ENCODE measurements around the gene RAB33A. TPM values are rescaled to one million over a fixed set of nuclear protein-coding genes. Genes with fewer than 3 reads are reported as not detected.

Gene RAB33A
- total and polyA plus RNA-seq, 2 donors (not counting 3 experiments of a cell fraction or from before 2014, with no cell fraction given) = 0.91 to 1.6 TPM

GRCh38 chrX:130124577-130124976 lies 47.2 kb upstream of the RAB33A start:
- no TSS peak for BruUV-seq (replicated peaks)
- no peak overlapping the region for H3K9ac ChIP-seq (replicated peaks; ENCODE audit: extremely low read depth, insufficient read depth, low read length)
- FAIRE-seq (peak; percentile 80), DNase-seq (ENCODE audit: low read depth, low spot score) (peak; percentile 6)
- no peak overlapping the region for H2AFZ ChIP-seq (ENCODE audit: low read depth, low read length)
- POLR2A ChIA-PET = no interaction called here
- no peaks in the 10 kb centered on the region for H3K79me2 ChIP-seq (ENCODE audit: control insufficient read depth, insufficient read depth, low read length)
- no peak overlapping the region for H3K4me3 ChIP-seq (replicated peaks in 1 of 3; ENCODE audit: insufficient read depth in 1 of 3, low read depth in 1 of 3, low read length in 3 of 3)
- TF ChIP-seq CTCF (IDR thresholded peaks at IDR 0.05; ENCODE audit: extremely low read depth in 1 of 2, insufficient read depth in 1 of 2, low read depth in 1 of 2, low read length in 2 of 2) (no peak), POLR2A (IDR thresholded peaks at IDR 0.05; ENCODE audit: low read depth, low read length) (no peak), FOS (IDR thresholded peaks at IDR 0.05; ENCODE audit: borderline replicate concordance, insufficient read depth, low read length) (no peak), JUN (IDR thresholded peaks at IDR 0.05; ENCODE audit: borderline replicate concordance, insufficient read depth, insufficient read length, low read depth) (no peak), GATA2 (IDR thresholded peaks at IDR 0.05; ENCODE audit: insufficient read depth, insufficient read length, low read depth, low read length) (no peak), MAX (IDR thresholded peaks at IDR 0.05; ENCODE audit: insufficient read depth, insufficient read length) (no peak), MYC (IDR thresholded peaks at IDR 0.05; ENCODE audit: low read depth, low read length) (no peak)
- dilution Hi-C loops (cut with MboI; ENCODE audit: extremely low pct_ligation_motif_present, low sequenced_read_pairs) (no loop called here), intact Hi-C loops (cut with micrococcal nuclease) (loop anchor here (1.0 kb wide), 1 partner anchor 68 kb away; no protein-coding TSS in a partner anchor)
- H3K27me3 ChIP-seq (ENCODE audit: control insufficient read depth in 2 of 2, insufficient read depth in 2 of 2, low read length in 2 of 2) = no peaks in the 10 kb centered on the region
- H3K4me2 ChIP-seq (ENCODE audit: insufficient read depth, low read length) = peak overlapping the region; percentile 11
- H3K9me1 ChIP-seq (replicated peaks; ENCODE audit: control insufficient read depth, extremely low read depth, insufficient read depth, low read length) = no peaks in the 10 kb centered on the region
- no peaks in the 10 kb centered on the region for H3K9me3 ChIP-seq (replicated peaks; ENCODE audit: control insufficient read depth, insufficient read depth, low read length)
- CTCF ChIA-PET = interaction anchor here (1.4 kb wide), 1 partner anchor 45 kb away, joined by 4 read pairs; no protein-coding TSS in a partner anchor
- peak overlapping the region; percentile 32 for H3K27ac ChIP-seq (ENCODE audit: insufficient read depth, low read depth, low read length)
- H3K4me1 ChIP-seq (ENCODE audit: control insufficient read depth, extremely low read depth, insufficient read depth, low read length) = peaks cover 19% of the 10 kb centered on the region
- H3K36me3 ChIP-seq (ENCODE audit: control insufficient read depth in 2 of 2, extremely low read depth in 1 of 2, insufficient read depth in 2 of 2, low read length in 2 of 2) = peaks cover 0 to 2% of the 10 kb centered on the region in 2 experiments
- no peaks in the 10 kb centered on the region for H4K20me1 ChIP-seq (replicated peaks; ENCODE audit: control insufficient read depth, extremely low read depth, insufficient read depth, low read length)
